MCF 10A (cell line): ENCODE measurements around the gene HIGD1A. TPM values are rescaled to one million over a fixed set of nuclear protein-coding genes. Genes with fewer than 3 reads are reported as not detected.

Experiments
- BruUV-seq: library from RNA; stranded (reverse); fragments of 400-500 nt; replicated peaks from 2 replicates; lab custom pipeline; 2021; lab: Mats Ljungman, UMichigan
- CTCF ChIA-PET: fragments of 300-600 bp; sonication (Branson Sonifier 250); formaldehyde crosslinking; extraction: SDS; loops from one replicate; lab custom pipeline; 2021; ENCODE audit warnings: antibody characterized with exemption, inconsistent platforms; lab: Yijun Ruan, JAX
- POLR2A ChIA-PET: fragments of 300-600, 350-650 bp; sonication (Branson Sonifier 250); formaldehyde crosslinking; extraction: SDS; loops from one replicate; lab custom pipeline; 2020; ENCODE audit warnings: antibody characterized with exemption, inconsistent platforms; lab: Yijun Ruan, JAX
- DNase-seq: peaks from one replicate; pipeline ENCODE4 v3.0.0-alpha.2; 2018; ENCODE audit not compliant: unreplicated experiment
- H3K27ac Mint-ChIP-seq: one replicate; pipeline ENCODE4 v1.8.0; 2022; ENCODE audit warnings: mild to moderate bottlenecking, low read depth, mixed read lengths; ENCODE audit not compliant: unreplicated experiment
- H3K27me3 Mint-ChIP-seq: one replicate; pipeline ENCODE4 v1.8.0; 2022; ENCODE audit warnings: mixed read lengths; ENCODE audit not compliant: insufficient read depth, unreplicated experiment
- H3K36me3 Mint-ChIP-seq: one replicate; pipeline ENCODE4 v1.8.0; 2022; ENCODE audit warnings: mild to moderate bottlenecking, moderate library complexity, mixed read lengths; ENCODE audit not compliant: insufficient read depth, unreplicated experiment
- H3K4me1 Mint-ChIP-seq: one replicate; pipeline ENCODE4 v1.8.0; 2022; ENCODE audit warnings: mixed read lengths; ENCODE audit not compliant: insufficient read depth, unreplicated experiment
- H3K4me3 Mint-ChIP-seq: one replicate; pipeline ENCODE4 v1.8.0; 2022; ENCODE audit warnings: mild to moderate bottlenecking, moderate library complexity, mixed read lengths; ENCODE audit not compliant: unreplicated experiment
- H3K9me3 Mint-ChIP-seq: one replicate; pipeline ENCODE4 v1.8.0; 2022; ENCODE audit warnings: mixed read lengths; ENCODE audit not compliant: unreplicated experiment
- intact Hi-C: fragments of 100-400 bp; cut with micrococcal nuclease; formaldehyde crosslinking; loops from 2 replicates; pipeline ENCODE4 v1.14.1; 2022
- total RNA-seq: library from RNA; stranded (reverse); gene quantifications from 2 replicates; pipeline ENCODE4 v1.2.3, GENCODE V29; 2022
- TF ChIP-seq, protein P1 (sequence below): fragments of 200-600 bp; IDR thresholded peaks from one replicate; pipeline ENCODE4 v1.8.0; 2022; ENCODE audit warnings: antibody characterized with exemption, mild to moderate bottlenecking; ENCODE audit not compliant: unreplicated experiment

The HIGD1A gene
- total RNA-seq, 1 experiment from 2014 or later: 140 TPM

DNA sequence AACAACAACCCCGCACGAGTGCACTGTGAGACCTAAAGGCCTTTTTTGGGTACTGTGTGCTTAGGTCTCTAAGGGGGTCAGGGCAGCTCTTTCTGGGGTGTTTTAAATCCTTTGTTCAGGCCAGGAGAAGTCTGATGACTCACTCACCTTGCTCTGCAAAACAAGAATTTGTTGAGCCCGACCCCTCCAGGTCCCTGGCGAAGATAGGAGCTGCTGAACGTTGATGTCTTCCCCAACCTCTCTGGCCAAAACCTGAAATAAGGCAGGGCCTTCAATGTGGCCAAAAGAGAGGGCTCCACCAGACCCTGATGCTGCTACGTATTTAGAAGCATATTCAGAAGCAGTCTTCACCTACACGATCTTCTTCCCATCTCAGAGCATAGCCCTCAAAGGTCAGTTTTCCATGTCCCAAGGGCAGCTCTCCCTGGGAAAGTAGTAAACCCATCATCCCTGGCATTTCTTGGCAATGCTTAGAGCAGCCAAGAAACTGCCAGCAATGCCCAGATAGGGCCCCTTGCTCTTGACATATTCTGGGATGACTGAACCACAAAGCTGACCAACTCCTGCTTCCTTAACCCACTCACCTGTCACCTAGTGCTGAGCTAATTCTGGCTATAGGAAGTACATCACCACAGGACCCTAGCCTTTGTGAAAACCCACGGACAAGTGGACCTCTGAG is 58.4 kb downstream of the HIGD1A start:
- BruUV-seq: no TSS peak
- DNase-seq: no peak
- Mint-ChIP-seq H3K27ac (peak overlapping the region; percentile 51), H3K27me3 (no peaks in the 10 kb centered on the region), H3K4me1 (peaks cover 8% of the 10 kb centered on the region), H3K4me3 (no peak overlapping the region), H3K9me3 (no peaks in the 10 kb centered on the region), H3K36me3 (no peaks in the 10 kb centered on the region)
- CTCF ChIA-PET: interaction anchor here (0.6 to 3.7 kb wide), 18 partner anchors 8 to 210 kb away, joined by 3 to 27 read pairs (median 4); partner anchors contain the start of gene ZBTB47
- POLR2A ChIA-PET: interaction anchor here (0.6 to 1.7 kb wide), 9 partner anchors 12 to 162 kb away, joined by 3 to 11 read pairs (median 3); partner anchors contain the start of gene NKTR
- intact Hi-C loops: loop anchor here (2.0 kb wide), 2 partner anchors 85 to 163 kb away; no protein-coding TSS in a partner anchor
- TF ChIP-seq, protein P1, sequence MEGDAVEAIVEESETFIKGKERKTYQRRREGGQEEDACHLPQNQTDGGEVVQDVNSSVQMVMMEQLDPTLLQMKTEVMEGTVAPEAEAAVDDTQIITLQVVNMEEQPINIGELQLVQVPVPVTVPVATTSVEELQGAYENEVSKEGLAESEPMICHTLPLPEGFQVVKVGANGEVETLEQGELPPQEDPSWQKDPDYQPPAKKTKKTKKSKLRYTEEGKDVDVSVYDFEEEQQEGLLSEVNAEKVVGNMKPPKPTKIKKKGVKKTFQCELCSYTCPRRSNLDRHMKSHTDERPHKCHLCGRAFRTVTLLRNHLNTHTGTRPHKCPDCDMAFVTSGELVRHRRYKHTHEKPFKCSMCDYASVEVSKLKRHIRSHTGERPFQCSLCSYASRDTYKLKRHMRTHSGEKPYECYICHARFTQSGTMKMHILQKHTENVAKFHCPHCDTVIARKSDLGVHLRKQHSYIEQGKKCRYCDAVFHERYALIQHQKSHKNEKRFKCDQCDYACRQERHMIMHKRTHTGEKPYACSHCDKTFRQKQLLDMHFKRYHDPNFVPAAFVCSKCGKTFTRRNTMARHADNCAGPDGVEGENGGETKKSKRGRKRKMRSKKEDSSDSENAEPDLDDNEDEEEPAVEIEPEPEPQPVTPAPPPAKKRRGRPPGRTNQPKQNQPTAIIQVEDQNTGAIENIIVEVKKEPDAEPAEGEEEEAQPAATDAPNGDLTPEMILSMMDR: no peak

DNA sequence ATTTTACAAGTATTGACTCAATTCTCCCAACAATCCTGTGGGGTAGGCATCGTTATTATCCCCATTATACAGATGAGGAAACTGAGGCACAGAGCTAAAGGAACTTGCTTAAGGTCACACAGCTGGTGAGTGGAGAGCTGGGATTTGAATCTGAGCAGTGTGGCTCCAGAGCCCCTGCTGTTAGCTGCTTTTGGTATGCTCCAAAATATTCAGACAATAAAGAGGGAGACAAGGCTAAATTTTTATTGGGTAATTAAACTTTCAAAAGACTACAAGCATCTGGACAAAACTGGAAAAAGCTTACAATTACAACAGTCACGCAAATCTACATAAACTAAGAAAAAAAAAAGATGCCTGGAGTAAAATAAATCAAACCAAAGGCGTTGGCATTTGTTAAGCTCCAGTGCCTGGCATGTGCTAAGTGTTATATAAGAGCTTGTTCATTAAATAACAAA is 59.0 kb downstream of the HIGD1A start:
- DNase-seq: no peak
- TF ChIP-seq, protein P1: no peak
- Mint-ChIP-seq H3K27ac (no peak overlapping the region), H3K9me3 (no peaks in the 10 kb centered on the region), H3K36me3 (no peaks in the 10 kb centered on the region), H3K4me3 (no peak overlapping the region), H3K4me1 (peaks cover 8% of the 10 kb centered on the region), H3K27me3 (no peaks in the 10 kb centered on the region)
- BruUV-seq: no TSS peak
- CTCF ChIA-PET: interaction anchor here (0.6 to 3.7 kb wide), 19 partner anchors 8 to 210 kb away, joined by 3 to 27 read pairs (median 4); partner anchors contain the start of genes SEC22C, SS18L2 and ZBTB47
- POLR2A ChIA-PET: interaction anchor here (0.6 to 1.7 kb wide), 8 partner anchors 13 to 162 kb away, joined by 3 to 11 read pairs (median 3); partner anchors contain the start of gene NKTR
- intact Hi-C loops: loop anchor here (2.0 kb wide), 2 partner anchors 85 to 163 kb away; no protein-coding TSS in a partner anchor

DNA sequence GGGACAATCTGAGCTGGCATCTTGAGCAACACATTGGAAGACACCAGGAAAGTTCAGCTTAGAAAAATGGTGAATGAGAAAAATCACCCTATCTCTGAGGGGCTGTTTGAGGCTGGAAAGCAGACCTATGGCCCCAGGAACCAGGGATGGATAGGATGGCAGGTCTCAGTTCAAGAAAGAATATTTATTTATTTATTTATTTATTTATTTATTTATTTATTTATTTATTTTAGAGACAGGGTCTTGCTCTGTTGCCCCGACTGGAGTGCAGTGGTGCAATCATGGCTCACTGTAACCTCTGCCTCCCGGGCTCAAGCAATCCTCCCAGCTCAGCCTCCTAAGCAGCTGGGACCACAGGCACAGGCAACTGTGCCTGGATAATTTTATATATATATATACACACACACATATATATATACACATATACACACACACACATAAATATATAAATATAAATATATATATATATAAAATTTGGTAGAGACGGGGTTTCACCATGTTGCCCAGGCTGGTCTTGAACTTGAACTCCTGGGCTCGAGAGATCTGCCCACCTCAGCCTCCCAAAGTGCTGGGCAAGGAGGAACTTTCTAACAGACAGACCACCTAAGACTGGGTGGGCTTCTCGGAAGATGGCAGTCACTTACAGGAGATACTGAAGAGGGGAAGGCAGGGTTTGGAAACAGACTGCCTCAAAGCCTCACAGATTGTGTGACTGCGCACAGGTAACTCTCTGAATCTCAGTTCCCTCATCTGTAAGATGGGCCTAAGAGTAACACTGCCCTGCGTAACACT is 60.9 kb downstream of the HIGD1A start:
- no peaks in the 10 kb centered on the region for H3K27me3 Mint-ChIP-seq
- H3K4me1 Mint-ChIP-seq: peaks cover 8% of the 10 kb centered on the region
- no peaks in the 10 kb centered on the region for H3K9me3 Mint-ChIP-seq
- TF ChIP-seq, protein P1: no peak
- no peak for DNase-seq
- H3K27ac Mint-ChIP-seq: no peak overlapping the region
- intact Hi-C loops: no loop called here
- no TSS peak for BruUV-seq
- POLR2A ChIA-PET: interaction anchor here (0.5 to 1.6 kb wide), 5 partner anchors 37 to 162 kb away, joined by 3 to 6 read pairs (median 5); partner anchors contain the start of genes SEC22C and ZBTB47
- no peaks in the 10 kb centered on the region for H3K36me3 Mint-ChIP-seq
- CTCF ChIA-PET: interaction anchor here (0.6 to 3.7 kb wide), 11 partner anchors 8 to 152 kb away, joined by 3 to 27 read pairs (median 4); partner anchors contain the start of genes SS18L2 and ZBTB47
- H3K4me3 Mint-ChIP-seq: no peak overlapping the region
